HTR-8/SVneo (cell line): Measurements from ENCODE around the gene RECK.
"Not testable (repeated sequence)": the region's sequence is repeated elsewhere in the genome, so short reads cannot be mapped to it uniquely, and the experiment has no call there.

Experiments used
- DNase-seq: peaks from one replicate; pipeline ENCODE4 v3.0.0; 2011; ENCODE audit warnings: low spot score, mixed read lengths; ENCODE audit not compliant: insufficient read length
- FAIRE-seq: peaks from 2 replicates; lab custom pipeline; 2011; peaks lifted over from hg19 to GRCh38; lab: Jason Lieb, UNC

Gene RECK

DNA sequence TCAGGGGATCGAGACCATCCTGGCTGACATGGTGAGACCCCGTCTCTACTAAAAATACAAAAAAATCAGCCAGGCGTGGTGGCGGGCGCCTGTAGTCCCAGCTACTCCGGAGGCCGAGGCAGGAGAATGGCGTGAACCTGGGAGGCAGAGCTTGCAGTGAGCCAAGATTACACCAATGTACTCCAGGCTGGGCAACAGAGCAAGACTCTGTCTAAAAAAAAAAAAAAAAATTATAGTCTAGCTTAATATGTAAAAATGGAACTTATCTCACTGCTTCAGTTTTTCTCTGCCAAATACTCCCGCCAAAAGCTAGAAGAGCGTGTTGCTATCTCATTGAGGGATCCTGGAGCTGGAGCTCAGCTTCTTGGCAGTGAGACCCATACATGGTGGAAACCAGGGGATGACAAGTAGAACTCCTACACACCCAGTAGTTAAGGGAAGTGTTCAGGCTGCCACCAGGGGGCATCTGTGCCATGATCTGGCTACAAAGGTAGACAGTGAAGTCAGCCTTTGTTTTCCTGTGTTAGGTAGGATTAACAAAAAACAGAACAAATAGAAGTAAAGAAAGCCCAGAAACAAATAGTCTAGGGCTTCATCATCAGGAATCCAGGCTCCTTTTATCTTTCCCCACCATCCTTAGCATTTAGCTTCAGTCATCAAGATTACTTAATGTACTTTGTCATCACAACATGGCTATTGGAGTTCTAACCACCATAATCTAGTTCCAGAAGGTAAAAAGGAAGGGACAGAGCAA is 66.2 kb downstream of the RECK start:
- FAIRE-seq (no peak), DNase-seq (peak; percentile 39)

DNA sequence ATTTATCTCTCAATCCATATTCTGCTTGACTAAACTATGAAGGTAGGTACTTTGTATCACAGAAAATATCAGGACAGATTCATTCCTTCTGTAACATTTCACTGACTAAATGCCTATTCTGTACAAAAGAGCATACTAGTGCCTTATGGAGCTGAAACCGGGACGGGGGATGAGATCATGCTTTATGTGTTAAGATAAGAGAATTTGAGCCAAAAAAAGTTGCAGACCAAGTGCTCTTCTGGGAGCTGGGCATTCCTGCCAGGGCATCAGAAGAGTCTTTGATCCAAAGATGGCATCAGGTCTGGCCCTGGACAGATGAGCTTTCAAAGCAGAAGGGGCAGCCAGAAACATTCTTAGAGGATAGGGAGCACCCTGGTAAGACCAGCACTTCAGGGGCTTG is 72.4 kb downstream of the RECK start:
- FAIRE-seq (no peak), DNase-seq (no peak)

DNA sequence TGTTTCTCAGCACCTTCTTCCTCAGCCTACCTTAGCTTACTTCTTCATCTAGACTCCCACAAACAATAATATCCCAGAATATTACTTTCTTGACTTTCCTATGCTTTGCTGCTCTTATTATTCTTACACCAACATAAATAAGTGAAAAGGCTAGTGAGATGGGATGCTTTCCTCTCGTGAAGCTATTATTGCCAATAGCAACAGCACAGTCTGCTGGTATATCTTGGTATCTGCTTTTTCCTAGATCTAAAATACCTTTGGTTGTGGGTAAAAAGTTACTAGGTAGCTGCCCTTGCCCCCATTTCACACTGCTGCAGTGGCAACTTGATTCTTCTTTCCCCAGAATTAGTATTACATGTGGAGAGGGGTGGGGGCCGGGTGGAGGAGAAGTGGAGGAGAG is 73.7 kb downstream of the RECK start:
- FAIRE-seq (no peak), DNase-seq (no peak)

DNA sequence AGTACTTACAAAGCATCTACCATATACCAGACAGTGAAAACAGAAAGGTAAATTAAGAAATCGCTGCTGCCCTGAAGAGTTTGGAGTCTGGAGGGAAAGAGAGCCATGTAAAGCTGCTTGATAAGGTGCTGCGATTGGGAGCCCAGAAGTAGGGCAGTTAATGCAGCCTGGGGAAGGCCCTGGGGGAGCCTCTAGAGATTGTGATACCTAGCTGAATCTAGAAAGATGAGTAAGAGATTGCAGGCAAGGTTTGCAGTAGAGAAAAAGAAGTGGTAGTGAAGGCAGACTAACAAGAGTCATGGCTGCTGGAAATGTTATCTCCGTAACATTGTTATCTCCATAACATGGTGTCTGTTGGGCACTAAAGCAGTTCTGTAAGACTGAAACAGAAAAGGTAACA is 75.8 kb downstream of the RECK start:
- no peak for DNase-seq
- FAIRE-seq, result no peak

DNA sequence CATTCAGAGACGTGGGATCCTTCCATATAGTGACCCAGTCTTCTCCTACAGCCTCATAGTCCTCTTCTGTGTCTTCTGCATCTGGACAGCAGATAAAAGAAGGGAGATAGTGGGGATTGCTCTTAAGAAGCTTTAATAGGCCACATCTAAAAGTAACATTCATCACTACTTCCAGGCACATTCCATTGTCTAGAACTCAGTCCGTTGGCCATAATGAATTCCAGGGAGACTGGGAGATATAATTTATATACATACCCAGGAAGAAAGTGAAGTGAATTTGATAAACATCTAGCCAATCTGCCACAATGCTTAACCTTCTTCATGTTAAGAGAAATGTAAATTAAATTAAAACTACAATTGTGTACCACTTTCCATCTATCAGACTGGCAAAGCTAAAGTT is 77.3 kb downstream of the RECK start:
- FAIRE-seq, result no peak

DNA sequence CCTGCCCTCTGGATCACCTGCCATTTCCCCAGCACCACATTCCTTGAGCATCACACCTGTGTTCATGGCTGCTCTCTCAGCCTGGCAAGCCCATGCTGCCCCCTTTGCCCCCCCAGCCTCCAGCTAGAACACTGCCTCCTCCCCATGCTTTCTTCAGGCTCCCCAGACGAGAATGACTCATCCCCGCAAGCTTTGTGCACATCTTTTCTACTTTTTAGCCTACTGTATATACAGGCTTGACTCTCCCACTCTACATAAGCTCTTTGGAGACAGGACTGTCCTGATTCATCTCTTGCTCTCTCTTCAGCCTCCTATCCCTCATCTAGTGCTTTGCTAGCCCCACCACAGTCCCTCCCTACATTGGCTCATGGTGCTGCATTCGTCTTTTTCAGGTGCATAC is 79.9 kb downstream of the RECK start:
- DNase-seq (no peak), FAIRE-seq (no peak)

More for the DNA sequence above, 77.3 kb downstream of the RECK start:
- no peak for DNase-seq

DNA sequence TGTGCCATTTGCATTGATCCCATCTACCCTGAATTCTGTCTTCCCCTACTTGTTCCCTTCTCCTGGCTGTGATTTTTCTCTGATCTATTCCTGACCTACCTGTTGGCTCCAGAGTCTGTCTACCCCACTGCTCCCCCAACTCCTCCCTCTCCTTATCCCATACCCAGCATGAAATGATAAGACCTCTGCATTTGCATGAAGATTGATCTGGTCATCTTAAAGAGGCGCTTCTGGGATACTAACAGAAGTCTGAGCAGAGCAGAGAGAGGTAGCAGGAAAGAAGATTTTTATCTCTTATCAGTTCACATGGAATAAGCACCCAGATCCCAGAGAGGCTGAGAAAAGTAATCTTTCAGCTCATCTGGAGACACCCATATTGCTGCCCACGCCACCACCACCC is 81.5 kb downstream of the RECK start:
- no peak for DNase-seq
- no peak for FAIRE-seq

DNA sequence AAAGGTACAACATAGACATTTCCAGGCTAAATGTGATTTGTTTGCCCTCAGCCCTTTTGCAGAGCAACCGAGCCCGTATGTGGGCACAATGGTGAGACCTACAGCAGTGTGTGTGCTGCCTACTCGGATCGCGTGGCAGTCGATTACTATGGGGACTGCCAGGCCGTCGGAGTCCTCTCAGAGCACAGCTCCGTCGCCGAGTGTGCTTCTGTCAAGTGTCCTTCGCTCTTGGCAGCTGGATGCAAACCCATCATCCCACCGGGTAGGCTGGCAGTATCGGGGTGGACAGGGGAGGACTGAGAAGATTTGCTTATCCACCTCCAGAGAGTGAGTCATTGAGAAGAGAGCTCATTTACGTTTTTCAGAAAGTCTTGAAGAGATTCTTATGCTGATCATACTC is 82.0 kb downstream of the RECK start:
- no peak for FAIRE-seq
- DNase-seq, result no peak

DNA sequence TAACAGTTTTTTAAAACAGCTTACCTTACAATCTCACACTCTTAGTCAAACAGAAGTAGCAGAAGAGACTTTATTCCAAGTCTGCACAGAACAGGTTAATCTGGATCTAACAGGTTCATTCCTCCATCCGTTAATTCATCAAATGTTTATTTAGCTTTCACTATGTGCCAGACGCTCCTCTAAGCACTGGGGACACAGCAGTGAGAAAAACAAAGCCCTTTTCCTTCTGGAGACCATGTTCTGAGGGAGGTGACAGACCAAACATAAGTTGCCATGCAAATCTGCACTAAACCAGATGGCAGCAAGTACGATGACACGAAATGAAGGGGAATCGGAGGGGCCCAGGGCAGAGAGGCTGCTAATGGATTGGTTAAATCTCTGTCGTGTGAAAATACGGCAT is 82.8 kb downstream of the RECK start:
- FAIRE-seq (no peak), DNase-seq (no peak)

DNA sequence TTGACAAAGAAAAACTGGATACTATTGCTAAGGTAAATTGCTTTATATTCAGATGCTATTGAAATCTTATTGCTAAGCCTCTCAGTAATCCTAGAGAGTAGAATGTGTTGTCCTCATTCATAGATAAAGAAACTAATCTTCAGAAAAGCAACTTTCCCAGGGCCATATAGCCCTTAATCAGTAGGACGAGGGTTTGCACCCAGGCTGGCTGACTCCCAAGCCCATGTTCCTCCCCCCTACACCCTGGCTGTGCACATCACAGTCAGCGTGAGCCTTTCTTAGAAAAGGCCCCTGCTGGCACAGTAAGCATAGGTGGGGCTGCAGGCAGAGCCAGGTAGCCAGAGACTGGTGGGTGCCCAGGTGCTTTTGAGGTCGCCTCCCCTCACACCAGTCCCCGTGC is 84.0 kb downstream of the RECK start:
- FAIRE-seq, result no peak
- no peak for DNase-seq

DNA sequence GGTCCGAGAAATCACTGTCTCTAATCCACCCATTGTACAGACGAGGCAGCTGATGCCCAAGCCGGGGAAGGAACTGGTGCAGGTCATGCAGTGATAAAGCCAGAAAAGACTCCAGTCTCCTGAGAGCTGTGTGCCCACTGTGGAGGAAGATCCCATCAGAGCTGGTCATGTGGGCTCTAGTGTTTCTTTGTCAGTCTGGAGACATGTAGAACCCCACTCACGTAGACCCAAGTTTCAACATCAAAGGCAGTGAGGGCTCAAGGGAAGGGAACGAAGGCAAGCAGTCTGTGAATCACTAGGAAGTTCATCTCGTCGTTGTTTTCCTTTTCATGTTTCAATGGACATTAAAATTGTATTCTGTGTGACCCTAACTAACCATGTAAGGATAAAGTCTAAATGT is 85.3 kb downstream of the RECK start:
- DNase-seq, result no peak
- no peak for FAIRE-seq

DNA sequence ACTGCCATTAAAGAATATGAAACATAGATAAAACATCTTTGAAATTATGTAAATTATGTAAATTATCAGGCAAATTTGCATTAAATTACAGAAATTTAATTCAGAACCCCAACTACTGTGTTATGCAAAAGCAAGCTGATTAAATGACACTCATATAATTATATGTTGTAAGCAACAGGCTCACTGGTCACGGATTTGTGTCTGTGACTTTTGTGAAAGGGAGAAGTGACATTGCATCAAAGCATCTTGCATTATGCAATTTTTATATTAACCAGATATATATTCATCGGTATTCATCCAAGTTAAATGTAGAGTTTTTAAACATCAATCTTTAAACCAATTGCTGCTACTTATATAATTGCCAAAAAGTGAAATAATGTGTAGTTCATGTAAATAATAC is 86.8 kb downstream of the RECK start:
- FAIRE-seq (no peak), DNase-seq (no peak)

DNA sequence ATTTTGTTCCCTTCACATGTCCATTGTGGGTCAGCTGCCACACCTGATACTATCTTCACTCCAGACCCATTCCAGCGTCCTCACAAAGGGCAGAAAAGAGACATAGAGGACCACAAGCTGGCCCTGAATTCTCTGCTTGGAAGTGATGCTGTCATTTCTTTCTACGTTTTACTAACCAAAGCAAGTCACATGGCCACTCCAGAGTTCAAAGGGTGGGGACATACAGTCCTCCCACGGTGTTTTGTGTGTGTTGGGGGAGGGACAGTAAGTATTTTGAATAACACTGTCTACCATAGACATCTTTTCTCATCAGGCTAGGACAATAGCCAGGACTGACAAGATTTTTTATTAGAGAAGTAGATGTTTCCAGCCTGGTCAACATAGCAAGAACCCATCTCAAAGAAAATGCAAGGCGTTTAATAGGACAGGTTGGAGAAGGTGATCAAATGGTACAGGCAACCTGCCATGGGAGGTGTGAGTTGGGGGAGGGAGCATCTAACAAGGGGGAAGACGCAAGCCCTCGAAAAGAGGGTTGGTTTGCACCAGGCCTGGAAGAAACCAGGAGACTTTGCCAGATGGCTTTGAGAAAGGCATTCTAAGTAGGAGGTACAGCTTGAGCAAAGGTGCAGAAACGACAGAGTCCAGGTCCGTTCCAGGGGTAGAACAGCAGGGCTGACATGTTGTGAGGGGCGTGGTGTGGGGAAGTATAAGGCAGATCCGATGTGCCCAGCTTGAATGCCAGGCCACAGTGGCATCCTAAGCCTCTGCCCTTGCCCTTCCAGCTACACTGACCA is 88.5 kb downstream of the RECK start:
- no peak for DNase-seq
- FAIRE-seq, result no peak

DNA sequence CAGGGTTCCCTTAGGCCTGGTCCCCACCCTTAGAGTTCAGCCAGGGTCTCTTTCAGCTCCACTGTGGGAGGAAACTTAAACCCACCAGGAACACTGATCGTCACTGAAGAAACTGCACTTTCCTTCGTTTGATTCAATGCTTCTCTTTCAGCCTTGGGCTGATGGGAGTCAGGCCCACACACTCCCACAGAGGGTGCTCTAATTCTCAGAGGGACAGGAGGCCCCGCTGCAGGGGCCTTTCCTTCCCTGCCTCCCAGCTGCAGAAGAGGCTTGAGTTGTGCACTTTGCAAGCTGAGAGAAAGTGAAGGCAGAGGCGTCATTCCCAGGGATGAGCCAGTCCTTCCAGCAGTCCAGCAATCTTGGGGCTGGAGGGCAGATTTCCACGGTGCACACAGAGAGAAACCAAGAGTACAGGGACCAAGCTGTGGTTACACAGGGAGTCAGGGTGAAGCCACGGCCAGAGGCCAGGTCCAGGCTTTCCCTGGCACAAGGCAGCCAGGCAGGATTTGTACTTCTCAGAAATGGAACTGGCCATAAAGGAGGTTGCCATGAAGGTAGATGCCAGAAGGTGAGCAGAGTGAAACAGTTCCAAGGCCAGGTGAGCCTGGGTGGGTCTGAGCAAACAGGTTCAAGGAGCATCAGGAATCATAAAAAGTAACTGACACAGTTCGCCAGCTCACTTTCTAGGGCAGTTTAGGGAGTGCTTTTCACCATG is 89.5 kb downstream of the RECK start:
- DNase-seq (no peak), FAIRE-seq (no peak)

DNA sequence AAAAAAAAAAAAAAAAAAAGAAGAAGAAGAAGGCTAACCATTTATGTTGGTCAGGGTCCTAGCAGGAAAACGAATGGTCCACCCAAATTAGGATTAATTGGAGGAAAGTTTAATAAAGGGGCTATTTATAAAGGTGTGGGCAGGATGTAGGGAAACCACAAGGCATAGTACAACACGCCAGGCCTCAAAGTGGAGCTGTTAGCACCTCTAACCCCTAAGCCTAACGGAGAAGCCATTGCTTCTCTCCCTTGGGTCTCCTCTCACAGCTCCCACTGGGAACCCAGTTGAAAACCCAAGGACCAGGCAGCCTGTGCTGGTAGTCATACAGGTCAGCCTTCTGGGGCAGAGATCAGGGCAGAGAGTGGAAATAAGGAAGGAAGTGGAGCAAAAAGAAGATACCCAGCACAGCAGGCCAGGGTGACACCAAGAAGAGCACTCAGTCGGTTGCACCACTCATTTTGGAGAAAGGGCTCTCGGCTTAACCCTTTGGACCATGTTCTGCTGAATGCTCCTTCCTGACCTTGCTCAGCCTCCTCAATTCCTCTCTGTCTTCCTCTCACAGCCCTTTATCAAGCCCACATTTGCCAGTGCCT is 91.0 kb downstream of the RECK start:
- DNase-seq, result no peak
- FAIRE-seq, result no peak

DNA sequence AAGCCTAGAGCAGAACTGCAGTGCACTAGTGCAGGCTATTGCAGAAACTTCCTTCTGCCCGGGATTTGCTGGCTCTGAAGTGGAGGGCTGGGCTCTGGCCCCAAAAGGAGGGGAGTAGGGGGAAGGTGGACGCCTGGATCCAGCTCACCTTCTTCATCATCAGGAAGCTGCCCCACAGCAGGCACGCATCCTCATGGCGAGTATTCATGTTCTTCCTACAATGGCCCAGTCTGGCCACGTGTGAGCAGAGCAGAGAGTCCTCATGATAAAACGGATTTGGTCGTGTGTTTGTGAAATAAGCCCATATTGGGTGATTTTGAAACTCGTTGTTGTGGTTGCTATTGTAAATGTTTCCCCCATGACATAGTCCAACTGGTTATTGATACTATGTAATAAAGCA is 91.6 kb downstream of the RECK start:
- no peak for FAIRE-seq
- DNase-seq, result no peak

DNA sequence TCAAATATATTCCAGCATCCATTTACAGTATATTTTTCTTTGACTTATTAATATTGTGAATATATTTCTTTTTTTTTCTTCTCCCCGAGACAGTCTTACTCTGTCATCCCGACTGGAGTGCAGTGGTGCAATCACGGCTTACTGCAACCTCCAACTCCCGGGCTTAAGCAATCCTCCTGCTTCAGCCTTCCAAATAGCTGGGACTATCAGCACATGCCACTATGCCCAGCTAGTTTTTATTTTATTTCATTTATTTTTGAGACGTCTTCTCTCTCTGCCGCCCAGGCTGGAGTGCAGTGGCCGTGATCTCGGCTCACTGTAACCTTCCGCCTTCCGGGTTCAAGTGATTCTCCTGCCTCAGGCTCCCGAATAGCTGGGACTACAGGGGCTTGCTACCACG is 92.4 kb downstream of the RECK start:
- DNase-seq, result no peak
- no peak for FAIRE-seq

DNA sequence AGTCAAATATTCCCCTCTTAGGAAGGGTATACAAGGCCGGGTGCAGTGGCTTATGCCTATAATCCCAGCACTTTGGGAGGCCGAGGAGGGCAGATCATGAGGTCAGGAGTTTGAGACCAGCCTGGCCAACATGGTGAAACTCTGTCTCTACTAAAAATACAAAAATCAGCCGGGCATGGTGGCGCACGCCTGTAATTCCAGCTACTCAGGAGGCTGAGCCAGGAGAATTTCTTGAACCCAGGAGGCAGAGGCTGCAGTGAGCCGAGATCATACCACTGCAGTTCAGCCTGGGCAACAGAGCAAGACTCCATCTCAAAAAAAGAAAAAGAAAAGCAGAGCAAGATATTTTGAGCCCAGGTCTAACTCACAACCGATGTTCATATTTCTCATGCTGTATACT is 95.0 kb downstream of the RECK start:
- not testable (repeated sequence) for FAIRE-seq, DNase-seq

DNA sequence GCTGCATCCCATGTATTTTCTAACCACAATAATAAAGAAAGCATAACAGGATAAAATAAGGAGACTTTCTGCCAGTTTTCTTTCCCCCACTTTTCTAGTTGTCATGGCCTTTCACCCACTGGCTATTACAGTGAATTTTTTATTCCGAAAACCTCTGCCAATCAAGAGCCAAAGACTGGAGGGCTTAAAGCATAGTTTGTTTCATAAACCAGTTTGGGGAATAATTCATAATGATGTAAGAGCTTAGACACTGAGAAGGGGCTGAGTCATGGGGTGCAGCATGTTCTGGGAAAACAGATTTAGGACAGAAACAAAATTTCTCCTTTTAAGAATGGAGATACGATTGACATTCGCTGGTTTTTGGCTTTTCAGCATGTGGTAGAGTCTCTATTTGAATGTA is 95.4 kb downstream of the RECK start:
- DNase-seq (no peak), FAIRE-seq (no peak)

DNA sequence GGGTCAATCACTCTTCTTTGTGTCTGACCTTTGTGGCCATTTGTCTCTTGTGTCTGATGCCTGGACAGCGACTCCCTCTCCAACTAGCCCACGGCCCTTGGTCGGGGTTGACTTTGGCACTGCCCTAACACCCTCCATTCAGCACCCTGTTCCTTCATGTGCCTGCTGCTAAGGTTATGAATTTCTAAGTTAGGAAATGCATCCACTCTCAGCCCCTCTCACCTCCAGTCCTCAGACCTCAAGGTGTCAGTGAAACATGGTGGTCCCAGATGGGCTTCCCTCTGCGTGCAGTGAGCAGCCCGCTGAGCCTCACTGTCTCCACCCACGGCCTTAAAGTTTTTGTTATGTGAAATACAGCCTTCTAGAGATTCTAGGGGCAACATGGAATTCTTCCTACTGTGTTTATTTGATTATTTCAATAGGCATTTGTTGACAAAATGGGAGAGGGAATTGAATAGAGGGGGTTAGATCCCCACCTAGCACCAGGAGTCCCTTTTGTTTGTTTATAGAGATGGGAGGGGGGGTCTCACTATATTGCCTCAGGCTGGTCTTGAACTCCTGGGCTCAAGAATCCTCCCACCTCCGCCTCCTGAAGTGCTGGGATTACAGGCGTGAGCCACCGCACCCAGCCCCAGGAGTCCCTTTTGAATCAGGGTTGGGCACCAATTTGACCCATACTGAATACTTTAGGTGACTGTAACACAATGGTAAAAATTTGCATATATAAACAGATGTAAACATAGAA is 98.2 kb downstream of the RECK start:
- no peak for DNase-seq
- FAIRE-seq, result no peak
